GM18868 (cell line): Measurements from ENCODE around the gene PPP2R5C.

Experiments used
- ATAC-seq: cut with Tn5 transposase; IDR thresholded peaks from one replicate; pipeline ENCODE4 v1.9.1; 2021; ENCODE audit warnings: mild to moderate bottlenecking, moderate library complexity; ENCODE audit not compliant: unreplicated experiment

Gene PPP2R5C

DNA sequence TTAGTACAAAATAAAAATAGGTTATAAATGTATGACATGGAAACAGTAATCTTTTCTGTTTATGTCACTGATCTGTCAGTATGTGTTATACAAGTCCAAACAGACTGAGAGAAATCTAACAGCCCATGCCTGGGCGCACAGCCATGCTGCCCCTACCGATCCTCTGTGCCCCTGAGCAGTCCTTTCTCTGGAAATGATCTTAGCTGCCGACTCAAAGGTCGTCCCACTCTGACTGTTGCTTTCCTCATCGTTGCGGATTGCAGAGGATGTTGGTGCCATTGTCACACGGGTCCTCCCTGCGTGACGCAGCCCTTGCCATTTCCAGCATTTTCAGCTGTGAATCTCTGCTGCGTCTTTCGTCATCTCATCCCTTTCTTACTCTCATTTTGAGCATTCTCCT is 119.9 kb downstream of the PPP2R5C start:
- ATAC-seq = no peak

DNA sequence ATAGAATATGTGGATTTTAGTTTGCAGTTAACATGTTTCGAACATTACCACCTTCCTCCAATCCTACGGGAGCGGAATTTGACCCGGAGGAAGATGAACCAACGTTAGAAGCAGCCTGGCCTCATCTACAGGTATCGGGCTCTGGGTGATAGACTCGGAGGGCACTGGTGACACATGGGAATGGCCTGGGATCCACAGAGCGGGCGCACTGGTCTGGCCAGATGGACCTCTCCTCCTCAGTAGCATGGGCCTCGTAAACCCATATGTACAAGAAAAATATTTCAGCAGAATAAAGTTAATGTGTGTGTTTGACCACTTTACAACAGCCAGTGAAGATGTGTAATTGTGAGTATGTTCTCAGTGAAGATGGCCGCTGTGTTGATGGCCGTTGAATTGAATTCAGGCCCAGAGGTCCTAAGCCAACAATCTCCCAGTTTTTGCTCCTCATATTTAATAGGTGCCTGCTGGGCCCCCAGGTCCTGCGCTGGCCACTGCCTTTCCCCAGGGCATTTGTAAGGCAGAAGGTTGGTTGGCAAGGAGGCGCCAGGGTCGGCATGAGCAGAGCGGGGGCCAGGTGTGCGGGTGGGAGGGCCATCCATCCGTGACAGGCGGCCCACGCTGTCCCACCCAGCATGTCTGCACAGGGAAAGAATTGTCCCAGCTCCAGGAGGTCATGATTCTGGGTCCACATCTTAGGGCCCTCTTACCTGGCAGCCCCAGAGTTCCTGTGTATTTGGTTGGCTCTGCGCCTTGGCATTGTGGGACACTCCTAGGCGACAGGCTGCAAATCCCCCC is 120.8 kb downstream of the PPP2R5C start:
- ATAC-seq = no peak

- no peak for ATAC-seq
Observed at GRCh38 chr14:101884089-101884933, 122.8 kb downstream of the PPP2R5C start.

GRCh38 chr14:101884934-101885576 is 123.5 kb downstream of the PPP2R5C start:
- no peak for ATAC-seq

GRCh38 chr14:101887219-101887618 is 125.7 kb downstream of the PPP2R5C start:
- ATAC-seq = no peak

- no peak for ATAC-seq
Observed at GRCh38 chr14:101888182-101888581, 126.7 kb downstream of the PPP2R5C start.

DNA sequence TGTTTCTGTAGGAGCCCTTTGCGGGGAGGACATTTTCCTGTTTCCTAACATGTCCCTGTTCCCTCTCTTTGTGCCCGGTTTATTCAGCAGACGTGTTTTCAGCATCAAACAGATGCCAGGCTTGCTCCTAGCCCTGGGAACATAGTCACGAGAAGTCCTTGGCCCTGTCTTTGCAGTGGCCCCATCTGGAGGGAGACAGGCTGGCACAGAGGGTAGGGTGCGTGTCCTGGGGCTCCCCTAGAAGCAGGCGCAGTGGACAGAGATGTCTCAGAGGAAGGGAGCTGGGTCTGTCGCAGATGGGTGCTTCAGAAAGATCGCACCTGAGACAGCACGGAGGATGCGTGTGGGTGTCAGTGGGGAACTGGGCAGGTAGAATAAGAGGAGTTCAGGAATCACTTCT is 127.9 kb downstream of the PPP2R5C start:
- ATAC-seq = no peak

DNA sequence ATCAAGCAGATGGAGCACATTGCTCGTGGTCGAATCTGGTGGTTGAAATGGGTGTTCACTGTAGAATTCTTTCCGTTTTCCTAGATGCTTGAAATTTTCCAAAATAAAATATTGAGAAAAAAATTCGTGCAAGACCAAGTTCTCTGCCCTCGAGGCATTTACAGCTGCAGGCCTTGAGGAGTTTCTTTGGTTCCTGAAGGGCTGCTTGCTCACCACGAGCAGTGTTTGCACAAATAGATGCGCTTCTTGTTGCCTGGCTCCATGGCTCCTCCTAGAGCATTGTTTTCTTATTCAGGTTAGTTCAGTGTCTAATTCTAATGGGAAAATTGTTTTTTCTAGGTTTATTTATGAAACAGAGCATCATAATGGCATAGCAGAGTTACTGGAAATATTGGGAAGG is 128.4 kb downstream of the PPP2R5C start:
- ATAC-seq = no peak

GRCh38 chr14:101891471-101891870 is 130.0 kb downstream of the PPP2R5C start:
- ATAC-seq = no peak

GRCh38 chr14:101893759-101894158 is 132.2 kb downstream of the PPP2R5C start:
- no peak for ATAC-seq

GRCh38 chr14:101894365-101895081 is 133.0 kb downstream of the PPP2R5C start:
- ATAC-seq = no peak

GRCh38 chr14:101895256-101895655 is 133.7 kb downstream of the PPP2R5C start:
- ATAC-seq = no peak

DNA sequence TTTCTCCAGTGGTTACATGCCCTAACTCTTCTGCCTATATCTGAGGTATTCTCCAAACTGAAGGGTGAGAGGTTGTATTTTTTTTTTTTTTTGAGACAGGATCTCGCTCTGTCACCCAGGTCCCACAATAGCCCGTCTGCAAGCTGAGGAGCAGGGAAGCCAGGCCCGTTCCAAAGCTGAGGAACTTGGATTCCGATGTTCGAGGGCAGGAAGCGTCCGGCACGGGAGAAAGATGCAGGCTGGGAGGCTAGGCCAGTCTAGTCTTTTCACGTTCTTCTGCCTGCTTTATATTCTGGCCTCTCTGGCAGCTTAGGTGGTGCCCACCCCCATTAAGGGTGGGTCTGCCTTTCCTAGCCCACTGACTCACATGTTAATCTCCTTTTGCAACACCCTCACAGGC is 135.8 kb downstream of the PPP2R5C start:
- ATAC-seq = no peak

GRCh38 chr14:101898416-101898815 is 136.9 kb downstream of the PPP2R5C start:
- no peak for ATAC-seq

DNA sequence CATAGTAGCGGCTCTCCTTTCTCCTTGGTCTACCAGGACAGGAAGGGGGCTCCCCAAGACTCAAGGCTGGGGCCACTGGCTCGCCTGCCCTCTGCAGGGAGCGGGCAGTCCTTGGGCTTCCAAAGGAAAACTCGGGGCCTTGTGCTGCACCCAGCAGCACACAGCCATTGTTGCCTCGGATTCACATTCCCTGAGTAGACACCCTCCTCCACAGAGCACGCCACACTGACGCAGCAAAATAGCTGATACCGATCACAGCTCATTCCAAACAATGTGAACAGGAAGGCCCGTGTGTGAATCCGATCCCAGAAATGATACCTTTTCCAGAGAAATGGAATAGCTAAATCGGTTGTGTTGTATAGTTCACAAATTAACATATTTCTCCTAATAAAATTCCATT is 137.8 kb downstream of the PPP2R5C start:
- no peak for ATAC-seq

GRCh38 chr14:101900253-101900652 is 138.7 kb downstream of the PPP2R5C start:
- no peak for ATAC-seq

DNA sequence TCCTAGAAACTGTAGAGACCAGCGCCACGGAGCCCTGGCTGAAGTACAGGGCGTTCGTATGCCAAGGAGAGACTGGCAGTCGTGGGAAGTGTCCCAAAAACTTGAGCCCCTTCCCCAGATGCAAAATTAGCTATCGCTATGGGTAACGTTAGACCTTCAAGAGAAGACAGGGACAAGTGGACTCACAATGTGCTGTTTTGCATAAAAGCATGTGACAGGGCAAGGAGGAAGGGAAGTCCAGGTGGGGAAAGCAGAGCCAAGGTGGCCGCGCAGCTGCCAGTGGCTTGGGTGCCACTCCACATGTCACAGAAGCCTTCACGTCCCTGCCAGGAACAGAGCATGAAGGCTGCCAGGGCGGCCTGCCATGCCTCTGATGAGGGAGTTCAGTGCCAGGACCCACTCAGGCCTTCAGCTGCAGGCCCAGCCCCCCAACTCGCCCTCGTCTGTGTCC is 141.6 kb downstream of the PPP2R5C start:
- ATAC-seq = no peak

DNA sequence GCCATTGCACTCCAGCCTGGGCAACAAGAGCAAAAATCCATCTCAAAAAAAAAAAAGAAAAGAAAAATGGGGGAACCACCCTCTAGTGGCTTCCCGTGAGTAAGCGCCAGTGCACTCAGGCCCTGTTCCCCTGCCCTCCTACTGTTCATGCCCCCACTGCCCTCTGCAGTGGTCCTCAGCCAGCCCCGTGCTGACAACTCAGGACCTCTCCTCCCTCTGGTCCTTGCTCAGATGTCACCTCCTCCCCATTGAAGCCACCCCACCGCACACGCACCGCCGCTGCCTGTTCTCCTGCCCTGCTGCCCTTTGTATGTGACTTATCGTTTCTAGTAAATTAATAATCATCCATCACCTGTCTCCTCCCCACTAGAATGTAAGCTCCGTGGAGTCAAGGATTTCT is 144.1 kb downstream of the PPP2R5C start:
- ATAC-seq = no peak

GRCh38 chr14:101906645-101907044 is 145.1 kb downstream of the PPP2R5C start:
- ATAC-seq = no peak

DNA sequence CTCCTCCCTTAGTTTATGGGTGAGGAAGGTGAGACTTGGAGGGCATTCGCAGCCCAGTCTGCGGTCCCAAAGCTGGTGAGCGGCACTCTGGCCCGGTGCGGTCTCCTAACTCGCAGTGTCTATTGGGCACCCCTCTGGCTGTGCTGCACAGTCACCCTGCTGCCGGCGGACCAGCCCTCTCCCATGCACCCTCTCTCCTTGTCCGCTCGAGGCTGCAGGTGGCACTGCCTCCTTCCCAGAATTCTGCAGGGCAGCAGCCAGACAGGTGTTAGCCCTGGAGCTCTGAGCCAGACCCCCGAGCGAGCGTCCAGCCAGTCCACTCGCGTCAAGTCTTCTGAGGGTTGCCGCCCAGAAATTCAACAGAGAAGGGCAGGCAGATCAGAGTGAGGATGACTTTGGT is 146.1 kb downstream of the PPP2R5C start:
- ATAC-seq = no peak

DNA sequence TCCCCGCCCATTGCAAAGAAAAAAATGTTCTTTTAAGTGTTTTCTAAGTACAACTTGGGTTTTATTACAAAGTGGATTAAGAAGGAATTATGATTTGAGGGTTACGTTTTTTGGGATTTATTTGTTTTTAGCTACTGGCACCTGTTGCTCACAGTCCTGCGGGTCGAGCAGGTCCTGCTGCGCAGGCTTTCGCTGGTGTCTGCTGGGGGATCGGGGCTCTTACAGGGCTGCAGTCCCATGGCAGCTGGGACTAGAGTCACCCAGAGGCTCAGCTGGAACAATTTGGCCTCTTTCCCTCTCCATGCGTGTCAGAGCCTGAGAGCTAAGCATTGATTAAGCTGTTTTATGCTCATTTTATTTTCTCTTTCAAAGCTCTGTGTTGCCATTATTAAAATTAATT is 147.3 kb downstream of the PPP2R5C start:
- ATAC-seq = no peak
